AG04450 (cell line): ENCODE data around the gene STOML3. TPM values are rescaled to one million over a fixed set of nuclear protein-coding genes. Genes with fewer than 3 reads are reported as not detected.

Source experiments
- CTCF ChIA-PET: fragments of 300-600, 350-600 bp; formaldehyde crosslinking; extraction: SDS; loops from one replicate; lab custom pipeline; 2022; ENCODE audit warnings: antibody characterized with exemption, inconsistent platforms; lab: Charles Lee
- POLR2A ChIA-PET: fragments of 350-600 bp; formaldehyde crosslinking; extraction: SDS; loops from one replicate; lab custom pipeline; 2021; ENCODE audit warnings: antibody characterized with exemption, inconsistent platforms; lab: Yijun Ruan, JAX
- DNase-seq: peaks from one replicate; pipeline ENCODE4 v3.0.0-alpha.2; 2011; ENCODE audit warnings: low read depth, low spot score
- H3K27ac ChIP-seq: one replicate; pipeline ENCODE4 v1.5.1; 2012; ENCODE audit warnings: low read depth, low read length, control low read depth
- H3K27me3 ChIP-seq: one replicate; pipeline ENCODE4 v1.6.0; 2012; ENCODE audit warnings: low read length; ENCODE audit not compliant: control insufficient read depth, insufficient read depth
- H3K4me3 ChIP-seq: 2 replicates; pipeline ENCODE4 v1.5.1; 2011; ENCODE audit warnings: mild to moderate bottlenecking, low read depth, low read length, control low read depth
- H3K9me3 ChIP-seq: 2 replicates; pipeline ENCODE4 v1.5.1; 2012; ENCODE audit warnings: low read length; ENCODE audit not compliant: control insufficient read depth, insufficient read depth
- polyA plus RNA-seq: library from polyadenylated mRNA; depleted of rRNA; stranded (reverse); fragments of >200 nt; gene quantifications from 2 replicates; pipeline ENCODE4 v1.2.3, GENCODE V29; 2011
- TF ChIP-seq, protein P1 (sequence below): IDR thresholded peaks from 2 replicates; pipeline ENCODE4 v1.5.1; 2011; ENCODE audit warnings: low read depth, low read length, control low read depth, inconsistent platforms

Gene STOML3
- polyA plus RNA-seq, 1 experiment: not detected

DNA sequence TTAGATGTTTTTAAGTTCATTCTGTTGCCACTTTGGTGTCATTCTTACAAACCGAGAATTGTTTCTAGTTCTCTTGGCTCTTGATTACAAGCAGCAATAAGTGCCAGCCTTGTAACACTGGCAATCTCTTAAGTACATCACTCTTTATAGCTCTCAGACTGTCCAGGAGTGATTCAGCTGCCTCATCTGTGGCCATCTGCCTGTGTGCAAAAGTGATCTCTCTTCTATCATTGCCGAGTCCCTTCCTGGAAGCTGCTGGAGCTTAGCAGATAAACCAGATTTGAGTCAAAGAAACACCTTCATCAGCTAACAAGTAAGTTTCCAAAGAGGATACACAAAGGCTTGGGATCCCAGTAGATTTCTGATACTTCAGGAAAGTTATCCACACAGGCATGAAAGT lies 23.2 kb downstream of the STOML3 start:
- H3K4me3 ChIP-seq: no peak overlapping the region
- ChIA-PET POLR2A (no interaction called here), CTCF (no interaction called here)
- no peak for DNase-seq
- TF ChIP-seq, protein P1, sequence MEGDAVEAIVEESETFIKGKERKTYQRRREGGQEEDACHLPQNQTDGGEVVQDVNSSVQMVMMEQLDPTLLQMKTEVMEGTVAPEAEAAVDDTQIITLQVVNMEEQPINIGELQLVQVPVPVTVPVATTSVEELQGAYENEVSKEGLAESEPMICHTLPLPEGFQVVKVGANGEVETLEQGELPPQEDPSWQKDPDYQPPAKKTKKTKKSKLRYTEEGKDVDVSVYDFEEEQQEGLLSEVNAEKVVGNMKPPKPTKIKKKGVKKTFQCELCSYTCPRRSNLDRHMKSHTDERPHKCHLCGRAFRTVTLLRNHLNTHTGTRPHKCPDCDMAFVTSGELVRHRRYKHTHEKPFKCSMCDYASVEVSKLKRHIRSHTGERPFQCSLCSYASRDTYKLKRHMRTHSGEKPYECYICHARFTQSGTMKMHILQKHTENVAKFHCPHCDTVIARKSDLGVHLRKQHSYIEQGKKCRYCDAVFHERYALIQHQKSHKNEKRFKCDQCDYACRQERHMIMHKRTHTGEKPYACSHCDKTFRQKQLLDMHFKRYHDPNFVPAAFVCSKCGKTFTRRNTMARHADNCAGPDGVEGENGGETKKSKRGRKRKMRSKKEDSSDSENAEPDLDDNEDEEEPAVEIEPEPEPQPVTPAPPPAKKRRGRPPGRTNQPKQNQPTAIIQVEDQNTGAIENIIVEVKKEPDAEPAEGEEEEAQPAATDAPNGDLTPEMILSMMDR: no peak
- no peaks in the 10 kb centered on the region for H3K9me3 ChIP-seq
- H3K27ac ChIP-seq: no peak overlapping the region
- no peaks in the 10 kb centered on the region for H3K27me3 ChIP-seq

DNA sequence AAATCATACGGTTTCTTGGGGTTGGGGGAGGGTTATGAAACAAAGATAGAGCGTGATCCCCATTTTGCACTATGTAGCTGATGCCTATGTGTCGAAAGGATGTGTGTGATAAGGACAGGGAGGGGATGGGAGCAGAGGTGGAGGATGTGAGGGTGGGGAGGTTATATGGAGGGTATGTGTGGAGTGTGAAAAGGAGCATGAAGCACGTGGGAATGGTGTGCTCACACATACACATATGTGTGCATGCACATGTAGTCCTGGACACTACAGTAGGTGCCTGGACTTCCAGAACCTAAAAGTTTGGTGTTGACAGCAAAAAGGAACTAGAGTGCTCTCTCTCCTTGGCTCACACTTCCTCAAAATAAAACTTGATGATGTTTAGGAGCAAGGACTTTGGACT lies 25.4 kb downstream of the STOML3 start:
- H3K27me3 ChIP-seq: no peaks in the 10 kb centered on the region
- ChIA-PET POLR2A (no interaction called here), CTCF (no interaction called here)
- H3K4me3 ChIP-seq: no peak overlapping the region
- TF ChIP-seq, protein P1: no peak
- no peaks in the 10 kb centered on the region for H3K9me3 ChIP-seq
- H3K27ac ChIP-seq: no peak overlapping the region
- DNase-seq: no peak

DNA sequence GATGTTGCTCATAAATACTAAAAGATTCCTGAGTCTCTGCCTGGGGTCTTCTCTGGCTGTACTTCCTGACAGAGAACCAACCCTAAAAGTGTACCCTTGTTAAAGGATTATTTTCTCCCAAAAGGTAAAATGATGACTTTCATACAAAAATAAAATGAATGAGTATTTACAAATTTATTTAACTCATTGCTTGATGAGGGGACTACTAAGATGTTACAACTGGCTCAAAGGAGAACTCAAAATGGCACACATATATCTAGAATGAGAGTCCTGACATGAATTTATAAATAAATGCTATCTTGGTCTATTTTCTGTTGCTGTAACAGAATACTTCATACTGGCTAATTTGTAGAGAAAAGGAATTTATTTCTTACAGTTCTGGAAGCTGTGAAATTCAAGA lies 30.5 kb downstream of the STOML3 start:
- DNase-seq: no peak
- ChIA-PET POLR2A (no interaction called here), CTCF (no interaction called here)
- H3K4me3 ChIP-seq: no peak overlapping the region
- TF ChIP-seq, protein P1: no peak
- H3K27ac ChIP-seq: no peak overlapping the region
- no peaks in the 10 kb centered on the region for H3K27me3 ChIP-seq
- H3K9me3 ChIP-seq: no peaks in the 10 kb centered on the region

DNA sequence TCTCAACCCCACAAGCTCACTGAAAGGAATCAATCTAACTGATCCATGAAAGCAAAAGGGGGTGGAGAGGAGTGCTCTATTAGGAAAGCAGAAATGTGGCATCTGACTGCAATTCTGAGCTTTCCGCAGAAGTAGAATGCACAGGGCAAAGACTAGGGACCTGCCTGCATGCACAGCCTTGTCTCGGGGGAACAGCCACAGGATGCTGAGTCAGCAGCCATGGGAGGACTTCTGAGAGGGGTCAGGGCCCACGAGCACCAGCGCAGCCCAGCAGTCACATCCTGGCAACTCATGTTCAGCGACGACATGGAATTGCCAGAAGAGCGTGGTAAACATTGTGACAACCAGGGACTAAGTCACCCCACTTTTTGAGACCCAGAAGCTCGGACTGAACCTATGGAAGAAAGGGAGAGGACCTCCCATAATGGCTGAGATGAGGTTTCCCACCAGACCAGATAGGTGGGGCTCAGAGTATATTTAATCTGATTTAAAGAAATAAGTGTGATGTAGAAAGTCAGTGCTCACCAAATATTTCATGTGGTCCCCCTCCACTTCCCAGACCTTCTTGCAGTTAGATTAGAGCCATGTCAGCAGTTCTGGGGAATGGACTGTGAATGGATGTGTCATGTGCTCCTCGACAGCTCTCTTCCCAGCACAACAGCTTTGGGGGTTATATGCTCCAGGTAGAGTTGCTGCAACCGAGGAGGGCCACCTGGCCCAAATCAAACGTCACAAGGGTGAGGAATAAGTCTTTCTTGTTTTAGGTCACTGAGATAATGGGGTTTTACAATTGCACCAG lies 32.6 kb downstream of the STOML3 start:
- Histone ChIP-seq H3K4me3 (no peak overlapping the region), H3K27ac (no peak overlapping the region), H3K9me3 (no peaks in the 10 kb centered on the region), H3K27me3 (no peaks in the 10 kb centered on the region)
- no peak for DNase-seq
- POLR2A ChIA-PET: no interaction called here
- CTCF ChIA-PET: no interaction called here
- TF ChIP-seq, protein P1: no peak

DNA sequence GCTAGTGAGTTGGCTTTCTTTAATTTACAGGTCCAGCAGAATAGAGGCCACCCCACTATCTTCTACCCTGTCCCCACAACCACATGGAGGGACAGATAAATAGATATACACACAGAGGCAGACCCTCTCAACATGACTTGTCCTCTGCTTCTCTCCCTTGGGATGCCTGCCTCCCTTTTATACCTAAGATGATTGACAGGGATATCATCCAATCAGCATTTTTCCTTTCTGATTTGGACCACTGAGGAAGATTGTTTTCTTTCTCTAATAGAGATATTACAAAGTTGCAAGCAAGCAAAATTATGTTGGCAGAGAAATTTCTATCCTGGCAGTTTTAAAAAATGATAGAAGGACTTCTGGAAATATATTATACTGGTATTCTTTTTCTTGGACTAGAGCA lies 35.8 kb downstream of the STOML3 start:
- H3K27ac ChIP-seq: no peak overlapping the region
- DNase-seq: no peak
- ChIA-PET POLR2A (no interaction called here), CTCF (no interaction called here)
- TF ChIP-seq, protein P1: no peak
- H3K9me3 ChIP-seq: no peaks in the 10 kb centered on the region
- no peak overlapping the region for H3K4me3 ChIP-seq
- no peaks in the 10 kb centered on the region for H3K27me3 ChIP-seq
